Naive thymus-derived CD4-positive, alpha-beta T cell (primary cell): Measurements from ENCODE around the gene KSR2. TPM values are rescaled to one million over a fixed set of nuclear protein-coding genes. Genes with fewer than 3 reads are reported as not detected.
A peak's percentile ranks its signal among the peaks of the same experiment; 100 is the strongest.
"Not testable (repeated sequence)": the region's sequence is repeated elsewhere in the genome, so short reads cannot be mapped to it uniquely, and the experiment has no call there.

ENCODE experiments used
- ATAC-seq: fragments of 150-1000 bp; cut with Tn5 transposase; 2 replicates; pipeline ENCODE4 v1.10.0; 2021; ENCODE audit warnings: mild to moderate bottlenecking, moderate library complexity
- CTCF ChIA-PET: fragments of 350-600 bp; sonication (Branson Sonifier 250); formaldehyde crosslinking; loops from one replicate; lab custom pipeline; 2021; ENCODE audit warnings: antibody characterized with exemption; lab: Charles Lee
- POLR2A ChIA-PET: fragments of 350-600 bp; sonication (Branson Sonifier 250); formaldehyde crosslinking; loops from one replicate; lab custom pipeline; 2021; ENCODE audit warnings: antibody characterized with exemption, inconsistent platforms; lab: Charles Lee
- DNase-seq, 9 donors: peaks; one replicate each; pipeline versions ENCODE4 v3.0.0 to v3.0.0-alpha.2; 2020 to 2022; ENCODE audit warnings: mixed read lengths in 1 of 9
- H3K27ac ChIP-seq: one replicate; pipeline ENCODE4 v1.7.0; 2013; ENCODE audit warnings: mild to moderate bottlenecking, low read depth, low read length, moderate library complexity
- H3K27me3 ChIP-seq, 2 donors: one replicate each; pipeline ENCODE4 v1.7.0; 2013; ENCODE audit warnings: low read length in 2 of 2, mild to moderate bottlenecking in 2 of 2, moderate library complexity in 2 of 2; ENCODE audit not compliant: control insufficient read depth in 2 of 2, insufficient read depth in 2 of 2
- H3K36me3 ChIP-seq, 3 experiments: 1 replicate in 2 of 3; 2 replicates in 1 of 3; pipeline ENCODE4 v1.7.0; 2013; ENCODE audit warnings: low read length in 3 of 3, mild to moderate bottlenecking in 3 of 3, moderate library complexity in 1 of 3; ENCODE audit not compliant: insufficient read depth in 3 of 3, control insufficient read depth in 2 of 3
- H3K4me1 ChIP-seq, 2 donors: one replicate each; pipeline ENCODE4 v1.7.0; 2013; ENCODE audit warnings: low read length in 2 of 2, mild to moderate bottlenecking in 2 of 2, moderate library complexity in 1 of 2; ENCODE audit not compliant: control insufficient read depth in 2 of 2, insufficient read depth in 2 of 2
- H3K4me3 ChIP-seq: 2 replicates; pipeline ENCODE4 v1.7.0; 2013; ENCODE audit warnings: mild to moderate bottlenecking, low read length
- H3K9me3 ChIP-seq, 3 experiments: 1 replicate in 2 of 3; 2 replicates in 1 of 3; pipeline ENCODE4 v1.7.0; 2013; ENCODE audit warnings: low read length in 3 of 3; ENCODE audit not compliant: control insufficient read depth in 2 of 3
- H3K27ac Mint-ChIP-seq, 9 donors: one replicate each; pipeline ENCODE4 v1.8.0; 2020 to 2022; ENCODE audit warnings: mixed read lengths in 9 of 9, mild to moderate bottlenecking in 8 of 9, moderate library complexity in 5 of 9, inconsistent platforms in 2 of 9
- H3K27me3 Mint-ChIP-seq, 5 donors: one replicate each; pipeline ENCODE4 v1.8.0; 2021 to 2022; ENCODE audit warnings: mixed read lengths in 5 of 5, mild to moderate bottlenecking in 1 of 5
- H3K36me3 Mint-ChIP-seq, 5 donors: one replicate each; pipeline ENCODE4 v1.8.0; 2020 to 2022; ENCODE audit warnings: mixed read lengths in 5 of 5, mild to moderate bottlenecking in 3 of 5, inconsistent platforms in 1 of 5
- H3K4me1 Mint-ChIP-seq, 7 donors: one replicate each; pipeline ENCODE4 v1.8.0; 2020 to 2022; ENCODE audit warnings: mixed read lengths in 7 of 7, mild to moderate bottlenecking in 3 of 7, inconsistent platforms in 1 of 7
- H3K4me3 Mint-ChIP-seq, 10 donors: one replicate each; pipeline ENCODE4 v1.8.0; 2020 to 2022; ENCODE audit warnings: mild to moderate bottlenecking in 10 of 10, mixed read lengths in 10 of 10, moderate library complexity in 6 of 10, inconsistent platforms in 2 of 10
- H3K9me3 Mint-ChIP-seq, 11 donors: one replicate each; pipeline ENCODE4 v1.8.0; 2020 to 2022; ENCODE audit warnings: mixed read lengths in 11 of 11, mild to moderate bottlenecking in 4 of 11, inconsistent platforms in 1 of 11, moderate library complexity in 1 of 11
- intact Hi-C, 2 donors: fragments of 100-400 bp; cut with micrococcal nuclease; formaldehyde crosslinking; loops; one replicate each; pipeline ENCODE4 v1.15.1; 2023
- polyA plus RNA-seq, 2 donors: library from polyadenylated mRNA; unstranded; fragments of 300-500 nt; fragmentation: Illumina TruSeq; gene quantifications; one replicate each; pipeline ENCODE4 v1.2.3, GENCODE V29; 2021
- total RNA-seq, 6 experiments: library from RNA in 5 of 6; stranded (reverse) in 5 of 6; gene quantifications; 1 replicate in 5 of 6; 2 replicates in 1 of 6; pipeline ENCODE4 v1.2.3 and lab custom pipeline; 2021 to 2026

The KSR2 gene
- total and polyA plus RNA-seq, 7 experiments from 2014 or later, result 0.03 to 0.07 TPM; not detected in 5

GRCh38 chr12:117861691-117862090 is 107.1 kb downstream of the KSR2 start:
- Histone ChIP-seq H3K9me3 (no peaks in the 10 kb centered on the region), H3K27me3 (no peaks in the 10 kb centered on the region), H3K36me3 (no peaks in the 10 kb centered on the region), H3K27ac (no peak overlapping the region), H3K4me3 (no peak overlapping the region), H3K4me1 (no peaks in the 10 kb centered on the region)
- peaks cover 0 to 1% (median 0%) of the 10 kb centered on the region in 11 donors for H3K9me3 Mint-ChIP-seq
- H3K36me3 Mint-ChIP-seq, result no peaks in the 10 kb centered on the region
- intact Hi-C loops, result no loop called here
- ChIA-PET CTCF (no interaction called here), POLR2A (no interaction called here)
- peaks cover 0 to 18% (median 6%) of the 10 kb centered on the region in 5 donors for H3K27me3 Mint-ChIP-seq
- H3K4me3 Mint-ChIP-seq, result no peak overlapping the region
- ATAC-seq, result no peak
- no peak overlapping the region for H3K27ac Mint-ChIP-seq
- H3K4me1 Mint-ChIP-seq, result peaks cover 0 to 4% (median 0%) of the 10 kb centered on the region in 7 donors
- DNase-seq, result no peak

- H3K36me3 ChIP-seq, H3K9me3 ChIP-seq, H3K4me3 Mint-ChIP-seq, intact Hi-C loops, POLR2A ChIA-PET, H3K9me3 Mint-ChIP-seq, H3K4me1 ChIP-seq, H3K4me1 Mint-ChIP-seq, CTCF ChIA-PET, H3K27ac ChIP-seq, H3K4me3 ChIP-seq, H3K36me3 Mint-ChIP-seq, H3K27ac Mint-ChIP-seq, H3K27me3 ChIP-seq, ATAC-seq, DNase-seq: not testable (repeated sequence)
- peaks cover 0 to 14% (median 6%) of the 10 kb centered on the region in 5 donors for H3K27me3 Mint-ChIP-seq
Observed at GRCh38 chr12:117860787-117861290, 108.0 kb downstream of the KSR2 start.

- no peak overlapping the region for H3K27ac Mint-ChIP-seq
- Histone ChIP-seq H3K27ac (no peak overlapping the region), H3K4me1 (no peaks in the 10 kb centered on the region), H3K4me3 (no peak overlapping the region), H3K27me3 (no peaks in the 10 kb centered on the region), H3K9me3 (no peaks in the 10 kb centered on the region), H3K36me3 (no peaks in the 10 kb centered on the region)
- H3K36me3 Mint-ChIP-seq, result no peaks in the 10 kb centered on the region
- DNase-seq (no peak), ATAC-seq (no peak)
- ChIA-PET POLR2A (no interaction called here), CTCF (no interaction called here)
- no peak overlapping the region for H3K4me3 Mint-ChIP-seq
- H3K9me3 Mint-ChIP-seq, result peaks cover 0 to 8% (median 0%) of the 10 kb centered on the region in 11 donors
- H3K4me1 Mint-ChIP-seq, result peaks cover 0 to 4% (median 0%) of the 10 kb centered on the region in 7 donors
- peaks cover 0 to 11% (median 6%) of the 10 kb centered on the region in 5 donors for H3K27me3 Mint-ChIP-seq
- intact Hi-C loops, result no loop called here
Observed at GRCh38 chr12:117860111-117860510, 108.7 kb downstream of the KSR2 start.

- ATAC-seq, result peak; percentile 60
- DNase-seq, result peak in 5 of 9 donors; percentile 11 to 53 (median 28)
- no peak overlapping the region for H3K27ac Mint-ChIP-seq
- peaks cover 0 to 3% (median 0%) of the 10 kb centered on the region in 5 donors for H3K27me3 Mint-ChIP-seq
- no peaks in the 10 kb centered on the region for H3K36me3 ChIP-seq
- no peak overlapping the region for H3K4me3 Mint-ChIP-seq
- no peaks in the 10 kb centered on the region for H3K4me1 ChIP-seq
- no peaks in the 10 kb centered on the region for H3K9me3 ChIP-seq
- no peaks in the 10 kb centered on the region for H3K27me3 ChIP-seq
- intact Hi-C loops, result no loop called here
- H3K27ac ChIP-seq, result no peak overlapping the region
- CTCF ChIA-PET, result interaction anchor here (0.6 to 1.4 kb wide), 5 partner anchors 9 to 622 kb away, joined by 3 to 6 read pairs (median 3); no protein-coding TSS in a partner anchor
- peaks cover 0 to 20% (median 1%) of the 10 kb centered on the region in 11 donors for H3K9me3 Mint-ChIP-seq
- POLR2A ChIA-PET, result no interaction called here
- no peaks in the 10 kb centered on the region for H3K36me3 Mint-ChIP-seq
- no peak overlapping the region for H3K4me3 ChIP-seq
- H3K4me1 Mint-ChIP-seq, result peaks cover 0 to 4% (median 0%) of the 10 kb centered on the region in 7 donors
Observed at GRCh38 chr12:117857632-117858612, 110.9 kb downstream of the KSR2 start.

GRCh38 chr12:117857139-117857538 is 111.7 kb downstream of the KSR2 start:
- H3K27me3 Mint-ChIP-seq, H3K36me3 ChIP-seq, H3K9me3 ChIP-seq, H3K27ac ChIP-seq, H3K4me3 ChIP-seq, H3K27ac Mint-ChIP-seq, H3K4me3 Mint-ChIP-seq, H3K4me1 Mint-ChIP-seq, H3K4me1 ChIP-seq, H3K36me3 Mint-ChIP-seq, POLR2A ChIA-PET, ATAC-seq, intact Hi-C loops, DNase-seq, H3K27me3 ChIP-seq: not testable (repeated sequence)
- CTCF ChIA-PET, result interaction anchor here (0.9 to 1.4 kb wide), 5 partner anchors 8 to 621 kb away, joined by 3 to 6 read pairs (median 3); no protein-coding TSS in a partner anchor
- peaks cover 0 to 22% (median 1%) of the 10 kb centered on the region in 11 donors for H3K9me3 Mint-ChIP-seq

GRCh38 chr12:117855165-117855564 is 113.6 kb downstream of the KSR2 start:
- H3K9me3 ChIP-seq, result no peaks in the 10 kb centered on the region
- Mint-ChIP-seq H3K4me3 (no peak overlapping the region), H3K4me1 (peaks cover 0 to 4% (median 0%) of the 10 kb centered on the region in 7 donors), H3K36me3 (no peaks in the 10 kb centered on the region), H3K27me3 (peaks cover 0 to 5% (median 2%) of the 10 kb centered on the region in 5 donors), H3K9me3 (peaks cover 0 to 22% (median 1%) of the 10 kb centered on the region in 11 donors), H3K27ac (no peak overlapping the region)
- ATAC-seq, result no peak
- no peaks in the 10 kb centered on the region for H3K4me1 ChIP-seq
- H3K27ac ChIP-seq, result no peak overlapping the region
- no peak for DNase-seq
- intact Hi-C loops, result no loop called here
- no peak overlapping the region for H3K4me3 ChIP-seq
- ChIA-PET POLR2A (no interaction called here), CTCF (interaction anchor here (0.6 kb wide), 1 partner anchor 33 kb away, joined by 4 read pairs; no protein-coding TSS in a partner anchor)
- no peaks in the 10 kb centered on the region for H3K27me3 ChIP-seq
- no peaks in the 10 kb centered on the region for H3K36me3 ChIP-seq
